Measurements from ENCODE around the gene SUN2. TPM values are rescaled to one million over a fixed set of nuclear protein-coding genes. Genes with fewer than 3 reads are reported as not detected.
A peak's percentile ranks its signal among the peaks of the same experiment; 100 is the strongest.

Gene SUN2
- polyA plus RNA-seq, 3 donors, result 95.8 to 159 (median 97.8) TPM

GRCh38 chr22:38751066-38751421, 4.8 kb downstream of the SUN2 start:
- no peak for TF ChIP-seq CTCF (IDR thresholded peaks at IDR 0.05)
- Histone ChIP-seq H3K36me3 (replicated peaks in 1 of 2; ENCODE audit: control insufficient read depth in 1 of 2, insufficient read depth in 2 of 2, low read length in 2 of 2) (peaks cover 54 to 64% of the 10 kb centered on the region in 2 donors), H3K9ac (ENCODE audit: insufficient read depth, low read length, poor library complexity, severe bottlenecking) (peak overlapping the region; percentile 55), H2AFZ (ENCODE audit: insufficient read depth, low read depth, low read length, poor library complexity, severe bottlenecking) (no peak overlapping the region), H3K4me3 (replicated peaks in 1 of 3; ENCODE audit: low read depth in 2 of 3, low read length in 3 of 3) (peak overlapping the region in 2 of 3 experiments; percentile 13 to 98), H3K9me3 (replicated peaks in 1 of 2; ENCODE audit: control insufficient read depth in 1 of 2, insufficient read depth in 1 of 2, low read length in 2 of 2) (no peaks in the 10 kb centered on the region), H3K27ac (ENCODE audit: low read depth in 1 of 2, low read length in 2 of 2) (peak overlapping the region; percentile 89 to 99), H3K79me2 (ENCODE audit: insufficient read depth, low read length) (peaks cover 80% of the 10 kb centered on the region), H3K4me1 (ENCODE audit: control insufficient read depth in 1 of 2, insufficient read depth in 2 of 2, low read length in 2 of 2) (peaks cover 48 to 51% of the 10 kb centered on the region in 2 donors), H3K27me3 (ENCODE audit: control insufficient read depth in 2 of 2, insufficient read depth in 2 of 2, low read length in 2 of 2) (no peaks in the 10 kb centered on the region), H4K20me1 (ENCODE audit: insufficient read depth, low read length) (peaks cover 64% of the 10 kb centered on the region), H3K4me2 (replicated peaks; ENCODE audit: extremely low read depth, low read length, poor library complexity, severe bottlenecking) (peak overlapping the region; percentile 99)
- 45% methylated on average over 12 of the region's 12 CpGs for WGBS (ENCODE audit: insufficient coverage)
- DNase-seq, result no peak
- Mint-ChIP-seq H3K36me3 (peaks cover 57 to 77% of the 10 kb centered on the region in 2 donors), H3K27ac (peak overlapping the region; percentile 96 to 100 (median 98)), H3K4me3 (peak overlapping the region; percentile 26 to 73), H3K4me1 (peaks cover 45% of the 10 kb centered on the region), H3K27me3 (ENCODE audit: low read depth in 3 of 3) (peaks cover 0 to 3% (median 0%) of the 10 kb centered on the region in 3 donors), H3K9me3 (peaks cover 0 to 3% (median 0%) of the 10 kb centered on the region in 7 donors)
- intact Hi-C loops (cut with micrococcal nuclease), result loop anchor here (5.0 to 10.0 kb wide), 3 partner anchors 44 to 774 kb away; partner anchors contain the start of genes ATF4 (in 1 of the 2) and GTPBP1 (in 1 of the 2)

- H3K27me3 ChIP-seq (ENCODE audit: control insufficient read depth in 2 of 2, insufficient read depth in 2 of 2, low read length in 2 of 2), result no peaks in the 10 kb centered on the region
- Mint-ChIP-seq H3K27me3 (ENCODE audit: low read depth in 3 of 3) (peaks cover 0 to 3% (median 0%) of the 10 kb centered on the region in 3 donors), H3K36me3 (peaks cover 61 to 81% of the 10 kb centered on the region in 2 donors), H3K4me1 (peaks cover 45% of the 10 kb centered on the region), H3K27ac (peak overlapping the region; percentile 52 to 100 (median 98)), H3K4me3 (peak overlapping the region in 1 of 2 donors; percentile 57), H3K9me3 (peaks cover 0 to 3% (median 0%) of the 10 kb centered on the region in 7 donors)
- H3K36me3 ChIP-seq (replicated peaks in 1 of 2; ENCODE audit: control insufficient read depth in 1 of 2, insufficient read depth in 2 of 2, low read length in 2 of 2), result peaks cover 58 to 68% of the 10 kb centered on the region in 2 donors
- H3K9me3 ChIP-seq (replicated peaks in 1 of 2; ENCODE audit: control insufficient read depth in 1 of 2, insufficient read depth in 1 of 2, low read length in 2 of 2), result no peaks in the 10 kb centered on the region
- WGBS (ENCODE audit: insufficient coverage), result 61% methylated on average over 17 of the region's 17 CpGs
- H3K4me1 ChIP-seq (ENCODE audit: control insufficient read depth in 1 of 2, insufficient read depth in 2 of 2, low read length in 2 of 2), result peaks cover 48 to 51% of the 10 kb centered on the region in 2 donors
- TF ChIP-seq CTCF (IDR thresholded peaks at IDR 0.05), result no peak
- H3K9ac ChIP-seq (ENCODE audit: insufficient read depth, low read length, poor library complexity, severe bottlenecking), result no peak overlapping the region
- peak overlapping the region in 1 of 3 experiments; percentile 98 for H3K4me3 ChIP-seq (replicated peaks in 1 of 3; ENCODE audit: low read depth in 2 of 3, low read length in 3 of 3)
- H3K4me2 ChIP-seq (replicated peaks; ENCODE audit: extremely low read depth, low read length, poor library complexity, severe bottlenecking), result peak overlapping the region; percentile 99
- no peak for DNase-seq
- H2AFZ ChIP-seq (ENCODE audit: insufficient read depth, low read depth, low read length, poor library complexity, severe bottlenecking), result no peak overlapping the region
- peaks cover 68% of the 10 kb centered on the region for H4K20me1 ChIP-seq (ENCODE audit: insufficient read depth, low read length)
- peak overlapping the region; percentile 89 to 99 for H3K27ac ChIP-seq (ENCODE audit: low read depth in 1 of 2, low read length in 2 of 2)
- intact Hi-C loops (cut with micrococcal nuclease), result loop anchor here (5.0 to 10.0 kb wide), 3 partner anchors 43 to 774 kb away; partner anchors contain the start of genes ATF4 (in 1 of the 2) and GTPBP1 (in 1 of the 2)
- H3K79me2 ChIP-seq (ENCODE audit: insufficient read depth, low read length), result peaks cover 84% of the 10 kb centered on the region
Measured at GRCh38 chr22:38750638-38751037, 5.2 kb downstream of the SUN2 start.
